Kidney epithelial cell (primary cell): ENCODE measurements around the gene CACNB4. TPM values are rescaled to one million over a fixed set of nuclear protein-coding genes. Genes with fewer than 3 reads are reported as not detected.
"Not testable (repeated sequence)": the region's sequence is repeated elsewhere in the genome, so short reads cannot be mapped to it uniquely, and the experiment has no call there.

Source experiments
- DNase-seq: peaks from one replicate; pipeline ENCODE4 v3.0.0-alpha.2; 2010; ENCODE audit warnings: low read depth
- H3K27me3 ChIP-seq: 2 replicates; pipeline ENCODE4 v1.6.0; 2011; ENCODE audit warnings: low read length; ENCODE audit not compliant: control insufficient read depth, insufficient read depth
- H3K36me3 ChIP-seq: 2 replicates; pipeline ENCODE4 v1.5.1; 2011; ENCODE audit warnings: low read length; ENCODE audit not compliant: control insufficient read depth, insufficient read depth
- H3K4me3 ChIP-seq: 2 replicates; pipeline ENCODE4 v1.5.1; 2011; ENCODE audit warnings: low read depth, mild to moderate bottlenecking, control low read depth, low read length
- CTCF ChIP-seq: IDR thresholded peaks from 2 replicates; pipeline ENCODE4 v1.5.1; 2011; ENCODE audit warnings: mild to moderate bottlenecking, moderate library complexity, low read length, control low read depth, inconsistent platforms; ENCODE audit not compliant: insufficient read depth, poor library complexity, severe bottlenecking
- total RNA-seq: library from RNA; depleted of rRNA; stranded (reverse); fragments of >200 nt; gene quantifications from 2 replicates; pipeline ENCODE4 v1.2.3, GENCODE V29; 2015

The CACNB4 gene
- total RNA-seq, 1 donor from 2014 or later, result 0.79 TPM

GRCh38 chr2:152095146-152095545 lies 3.7 kb downstream of the CACNB4 start:
- TF ChIP-seq CTCF, result no peak
- H3K4me3 ChIP-seq, result no peak overlapping the region
- no peaks in the 10 kb centered on the region for H3K36me3 ChIP-seq
- no peak for DNase-seq
- H3K27me3 ChIP-seq, result peaks cover 15% of the 10 kb centered on the region

- no peak for TF ChIP-seq CTCF
- H3K36me3 ChIP-seq, result no peaks in the 10 kb centered on the region
- H3K4me3 ChIP-seq, result no peak overlapping the region
- H3K27me3 ChIP-seq, result peaks cover 8% of the 10 kb centered on the region
- no peak for DNase-seq
These were observed 4.8 kb downstream of the CACNB4 start for GRCh38 chr2:152094014-152094413.

GRCh38 chr2:152093464-152093863 lies 5.4 kb downstream of the CACNB4 start:
- peaks cover 3% of the 10 kb centered on the region for H3K27me3 ChIP-seq
- TF ChIP-seq CTCF, result no peak
- no peak overlapping the region for H3K4me3 ChIP-seq
- no peak for DNase-seq
- no peaks in the 10 kb centered on the region for H3K36me3 ChIP-seq

GRCh38 chr2:152092095-152092494 lies 6.7 kb downstream of the CACNB4 start:
- DNase-seq, result no peak
- Histone ChIP-seq H3K27me3 (no peaks in the 10 kb centered on the region), H3K4me3 (no peak overlapping the region), H3K36me3 (no peaks in the 10 kb centered on the region)
- TF ChIP-seq CTCF, result no peak

- not testable (repeated sequence) for H3K36me3 ChIP-seq, H3K27me3 ChIP-seq, H3K4me3 ChIP-seq, DNase-seq
These were observed 8.1 kb downstream of the CACNB4 start for GRCh38 chr2:152090726-152091125.

GRCh38 chr2:152089238-152089637 lies 9.6 kb downstream of the CACNB4 start:
- no peak overlapping the region for H3K4me3 ChIP-seq
- no peaks in the 10 kb centered on the region for H3K27me3 ChIP-seq
- H3K36me3 ChIP-seq, result no peaks in the 10 kb centered on the region
- TF ChIP-seq CTCF, result no peak
- no peak for DNase-seq
